ENCODE data around the gene PTGR2. TPM values are rescaled to one million over a fixed set of nuclear protein-coding genes. Genes with fewer than 3 reads are reported as not detected.

PTGR2 gene
- total RNA-seq, result 1 to 10 TPM; 3.4 to 8.6 (median 6.3) TPM
- 1 to 10 TPM; 2.2 to 3.6 (median 3.3) TPM for polyA plus RNA-seq
- long read RNA-seq, donor 1, partial matches to known transcripts, result 0 of 1 reads
- long read RNA-seq, donor 1, other reads (novel, unspliced or antisense), result 0 of 1 reads
- long read RNA-seq, donor 2, partial matches to known transcripts, result 0 of 1 reads
- long read RNA-seq, donor 2, other reads (novel, unspliced or antisense), result 0 of 1 reads

- H3K36me3 ChIP-seq, result no peaks in the 10 kb centered on the region
- no peaks in the 10 kb centered on the region for H3K27me3 ChIP-seq (replicated peaks in 1 of 7)
- peaks cover 0 to 24% (median 16%) of the 10 kb centered on the region in 6 donors for H3K4me1 ChIP-seq
- TF ChIP-seq, protein P1, sequence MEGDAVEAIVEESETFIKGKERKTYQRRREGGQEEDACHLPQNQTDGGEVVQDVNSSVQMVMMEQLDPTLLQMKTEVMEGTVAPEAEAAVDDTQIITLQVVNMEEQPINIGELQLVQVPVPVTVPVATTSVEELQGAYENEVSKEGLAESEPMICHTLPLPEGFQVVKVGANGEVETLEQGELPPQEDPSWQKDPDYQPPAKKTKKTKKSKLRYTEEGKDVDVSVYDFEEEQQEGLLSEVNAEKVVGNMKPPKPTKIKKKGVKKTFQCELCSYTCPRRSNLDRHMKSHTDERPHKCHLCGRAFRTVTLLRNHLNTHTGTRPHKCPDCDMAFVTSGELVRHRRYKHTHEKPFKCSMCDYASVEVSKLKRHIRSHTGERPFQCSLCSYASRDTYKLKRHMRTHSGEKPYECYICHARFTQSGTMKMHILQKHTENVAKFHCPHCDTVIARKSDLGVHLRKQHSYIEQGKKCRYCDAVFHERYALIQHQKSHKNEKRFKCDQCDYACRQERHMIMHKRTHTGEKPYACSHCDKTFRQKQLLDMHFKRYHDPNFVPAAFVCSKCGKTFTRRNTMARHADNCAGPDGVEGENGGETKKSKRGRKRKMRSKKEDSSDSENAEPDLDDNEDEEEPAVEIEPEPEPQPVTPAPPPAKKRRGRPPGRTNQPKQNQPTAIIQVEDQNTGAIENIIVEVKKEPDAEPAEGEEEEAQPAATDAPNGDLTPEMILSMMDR (IDR thresholded peaks at IDR 0.05 in 8 of 11, conservative IDR thresholded peaks at IDR 0.05 in 3 of 11), result peak in 8 of 11 experiments; percentile 2 to 53 (median 37)
- TF ChIP-seq POLR2AphosphoS5 (IDR thresholded peaks at IDR 0.05), result peak; percentile 93 to 95 (median 94)
- TF ChIP-seq POLR2A (IDR thresholded peaks at IDR 0.05), result peak in 1 of 3 donors; percentile 69
- WGBS, 5 donors, result 1 to 8% (median 1%) methylated on average over 26 to 51 of the region's 51 CpGs
- H3K9me3 ChIP-seq, result no peaks in the 10 kb centered on the region
- H3K27ac ChIP-seq, result peak within 1 kb of the TSS; percentile 77 to 93 (median 90)
- peak within 1 kb of the TSS; percentile 46 to 74 (median 54) for H3K4me3 ChIP-seq
- intact Hi-C loops (cut with DNase I; ENCODE audit: low total_unique reads), result no loop called here
- peak; percentile 96 for DNase-seq
Observed at GRCh38 chr14:73851567-73852382, at the start of gene PTGR2. Gene PTGR2, plus strand, starts transcription at chr14:73851831. Its CDS starts 7,032 bp downstream, at chr14:73858863.

DNA sequence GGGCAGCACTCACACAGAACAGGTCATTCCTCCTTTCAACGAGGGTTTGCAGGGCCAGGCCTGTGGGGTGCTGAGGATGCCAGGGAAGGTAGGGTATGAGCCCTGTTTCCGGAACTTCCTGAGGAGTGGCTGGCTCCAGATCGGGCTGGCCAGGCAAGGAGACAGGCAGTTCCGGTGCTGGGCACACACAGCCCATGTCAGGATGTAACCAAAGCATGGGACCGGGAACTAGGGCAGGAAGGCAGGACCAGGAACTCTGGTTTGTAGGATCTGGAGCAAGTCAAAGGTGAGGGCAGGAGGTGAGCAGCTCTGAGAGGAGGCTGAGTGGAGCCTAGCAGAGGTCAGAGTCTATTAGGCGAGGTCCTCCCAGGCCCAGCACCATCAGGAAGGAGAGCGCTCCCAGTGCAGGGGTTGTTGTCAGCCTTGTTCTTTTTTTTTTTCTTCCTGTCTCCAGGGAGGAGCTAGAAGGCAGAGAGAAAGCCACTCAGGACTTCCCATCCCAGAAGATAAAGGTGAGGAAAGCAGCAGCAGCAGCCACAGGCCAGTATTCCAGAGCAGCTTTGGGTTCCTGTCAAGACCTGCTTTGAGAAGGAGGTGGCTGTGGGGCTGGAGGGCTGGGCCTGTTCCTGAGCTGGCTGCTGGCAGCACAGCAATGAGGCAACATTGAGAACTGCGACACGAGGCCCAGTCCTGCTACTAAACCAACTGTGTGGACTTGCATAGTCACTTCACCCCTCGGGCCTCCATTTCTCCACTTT, 49.0 kb upstream of the PTGR2 start:
- Histone ChIP-seq H3K9me3 (no peaks in the 10 kb centered on the region), H3K27me3 (replicated peaks in 1 of 7) (no peaks in the 10 kb centered on the region), H3K27ac (peak overlapping the region in 6 of 8 donors; percentile 4 to 54 (median 39)), H3K36me3 (peaks cover 0 to 4% (median 0%) of the 10 kb centered on the region in 6 donors), H3K4me1 (peaks cover 0 to 15% (median 0%) of the 10 kb centered on the region in 6 donors), H3K4me3 (no peak overlapping the region)
- peak; percentile 40 to 66 (median 42) for TF ChIP-seq POLR2AphosphoS5 (IDR thresholded peaks at IDR 0.05)
- TF ChIP-seq, protein P1 (IDR thresholded peaks at IDR 0.05 in 8 of 11, conservative IDR thresholded peaks at IDR 0.05 in 3 of 11), result no peak
- WGBS, 5 donors, result 67 to 88% (median 77%) methylated on average over 10 of the region's 10 CpGs
- intact Hi-C loops (cut with DNase I; ENCODE audit: low total_unique reads), result no loop called here
- no peak for DNase-seq

DNA sequence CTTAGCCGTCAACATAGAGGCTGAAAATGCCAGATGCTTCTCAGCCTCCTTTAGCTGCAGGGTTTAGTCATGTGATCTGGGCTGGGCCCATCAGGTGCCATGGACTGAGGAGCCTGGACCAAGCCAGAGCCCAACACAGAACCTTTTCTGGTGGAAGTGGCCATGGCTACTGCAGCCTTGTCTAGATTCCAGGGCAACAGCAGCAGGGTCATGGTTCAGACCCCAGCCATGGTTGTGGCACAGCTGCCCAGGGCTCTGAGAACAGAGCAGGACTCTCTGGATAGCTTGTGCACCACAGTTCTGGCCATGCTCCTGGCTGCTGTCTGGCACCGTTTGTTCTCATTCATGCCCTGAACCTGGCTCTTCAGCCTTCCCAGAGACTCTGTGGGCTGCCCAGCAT, 47.0 kb upstream of the PTGR2 start:
- no peak for DNase-seq
- intact Hi-C loops (cut with DNase I; ENCODE audit: low total_unique reads), result no loop called here
- H3K4me3 ChIP-seq, result no peak overlapping the region
- WGBS, 5 donors, result 89 to 98% (median 93%) methylated on average over 2 of the region's 2 CpGs
- H3K36me3 ChIP-seq, result peaks cover 0 to 4% (median 0%) of the 10 kb centered on the region in 6 donors
- H3K27ac ChIP-seq, result no peak overlapping the region
- H3K9me3 ChIP-seq, result no peaks in the 10 kb centered on the region
- TF ChIP-seq POLR2A (IDR thresholded peaks at IDR 0.05) (no peak), POLR2AphosphoS5 (IDR thresholded peaks at IDR 0.05) (no peak)
- TF ChIP-seq, protein P1 (IDR thresholded peaks at IDR 0.05 in 8 of 11, conservative IDR thresholded peaks at IDR 0.05 in 3 of 11), result no peak
- peaks cover 0 to 15% (median 0%) of the 10 kb centered on the region in 6 donors for H3K4me1 ChIP-seq
- H3K27me3 ChIP-seq (replicated peaks in 1 of 7), result no peaks in the 10 kb centered on the region

All from spleen (tissue), 13 donors.